Posterior vena cava (tissue), 2 donors: ENCODE results near the gene DEPP1. TPM values are rescaled to one million over a fixed set of nuclear protein-coding genes. Genes with fewer than 3 reads are reported as not detected.
A peak's percentile ranks its signal among the peaks of the same experiment; 100 is the strongest.

Experiments
- DNase-seq: peaks from one replicate; pipeline ENCODE4 v3.0.0-alpha.2; 2020; ENCODE audit warnings: low spot score
- intact Hi-C, 2 donors: fragments of 100-400 bp; cut with DNase I; formaldehyde crosslinking; loops; one replicate each; pipeline versions ENCODE4 v1.14.1 to v1.14.2; 2022 to 2023
- total RNA-seq, 2 donors: library from RNA; stranded (reverse); fragmentation: NEBNext Ultra II Directional; extraction: Animal tissue kit (Norgen Biotek cat#: 25700); gene quantifications; one replicate each; pipeline ENCODE4 v1.2.1, GENCODE V29; 2021
- donor health status: DM: yes; HTN: yes; CAD: no.
- donor health status: DM: yes; HTN: yes; CAD: no.

Gene DEPP1
- total RNA-seq, 2 donors from 2014 or later = 58.8 to 105 TPM

- intact Hi-C loops = no loop called here
- peak; percentile 98 for DNase-seq
Observed at GRCh38 chr10:44959247-44960087, 19.1 kb downstream of the DEPP1 start, which contains the start of gene RASSF4. Gene RASSF4 (plus strand): TSS chr10:44959802. CDS start chr10:44970203, 10,401 bp downstream.

GRCh38 chr10:44958898-44959246, 19.7 kb downstream of the DEPP1 start:
- DNase-seq = no peak

GRCh38 chr10:44958196-44958897, 20.3 kb downstream of the DEPP1 start:
- intact Hi-C loops = no loop called here
- DNase-seq = no peak

More at GRCh38 chr10:44958898-44959246, 19.7 kb downstream of the DEPP1 start:
- intact Hi-C loops = no loop called here

- DNase-seq = no peak
- intact Hi-C loops = no loop called here
Observed at GRCh38 chr10:44956717-44957706, 21.6 kb downstream of the DEPP1 start.

DNA sequence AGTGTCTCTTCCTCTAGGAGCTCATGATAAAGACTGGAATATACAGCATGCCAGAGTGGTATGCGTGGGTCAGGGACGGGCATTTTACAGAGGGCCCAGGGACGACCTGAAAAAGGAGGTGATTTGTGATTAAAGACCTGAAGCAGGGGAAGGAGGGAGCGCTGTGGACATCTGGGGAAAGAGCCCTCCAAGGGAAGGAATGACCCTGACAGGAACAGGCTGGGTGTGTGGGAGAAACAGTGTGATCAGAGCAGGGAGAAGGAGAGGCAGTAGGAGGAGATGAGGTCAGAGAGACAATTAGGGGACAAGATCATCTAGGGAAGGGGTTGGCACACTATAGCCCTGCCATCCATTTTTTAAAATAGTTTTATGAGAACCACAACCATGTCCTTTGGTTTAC, 22.4 kb downstream of the DEPP1 start:
- DNase-seq = no peak

DNA sequence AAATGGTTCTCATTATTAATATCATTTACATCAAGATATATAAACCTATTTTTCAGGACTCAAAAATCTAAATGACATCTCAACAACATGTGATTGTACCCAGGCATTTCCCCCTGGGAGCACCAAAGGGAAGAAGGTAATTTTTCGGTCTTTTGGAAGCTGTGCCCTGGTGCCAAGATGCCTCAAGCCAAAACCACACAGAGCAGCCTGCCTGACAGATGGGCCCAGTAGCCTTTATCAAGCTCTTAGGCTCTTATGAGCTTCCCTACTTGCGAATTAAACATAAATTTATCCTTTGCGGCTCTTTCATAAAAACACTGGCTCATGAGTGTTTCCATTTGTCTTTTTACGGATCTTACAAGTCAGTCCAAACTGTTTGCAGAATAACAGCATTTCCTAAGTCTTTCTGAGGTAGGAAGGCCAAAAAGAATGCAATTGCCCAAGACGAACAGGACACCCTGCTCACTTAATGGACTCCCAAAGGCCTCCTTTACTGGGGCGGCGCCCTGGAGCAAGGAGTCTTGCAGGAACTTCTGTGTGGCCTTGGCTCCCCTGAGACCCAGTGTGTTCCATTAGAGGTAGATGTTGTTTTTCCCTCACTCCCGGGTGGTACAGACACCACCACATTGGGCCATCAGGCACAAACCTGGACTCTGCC, 23.1 kb downstream of the DEPP1 start:
- intact Hi-C loops = no loop called here
- no peak for DNase-seq

More for the DNA sequence above, 22.4 kb downstream of the DEPP1 start:
- intact Hi-C loops = no loop called here

GRCh38 chr10:44954962-44955361, 23.6 kb downstream of the DEPP1 start:
- no peak for DNase-seq
- intact Hi-C loops = no loop called here

DNA sequence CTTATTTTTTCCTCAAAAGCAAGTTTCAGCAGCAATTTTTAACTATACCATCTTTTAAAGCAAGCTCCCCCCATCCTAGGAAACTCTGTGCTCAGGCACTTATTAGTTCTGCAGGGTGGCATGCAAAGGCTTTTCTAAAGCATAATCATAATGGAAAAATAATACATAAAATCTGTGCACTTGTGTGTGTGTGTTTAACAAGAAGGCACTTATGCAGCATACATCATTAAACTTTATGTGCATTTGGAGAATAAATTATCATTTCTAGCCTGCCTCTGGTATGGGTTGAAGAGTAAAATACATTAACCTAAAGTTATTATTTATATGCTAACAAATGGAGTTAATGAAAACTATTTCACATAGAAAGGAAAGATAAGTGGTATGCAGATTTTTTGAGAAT, 24.6 kb downstream of the DEPP1 start:
- DNase-seq = no peak
- intact Hi-C loops = no loop called here

- intact Hi-C loops = no loop called here
- no peak for DNase-seq
Observed at GRCh38 chr10:44952779-44953231, 25.8 kb downstream of the DEPP1 start.

- intact Hi-C loops = no loop called here
- no peak for DNase-seq
Observed at GRCh38 chr10:44951576-44952226, 26.9 kb downstream of the DEPP1 start.

GRCh38 chr10:44950326-44951225, 28.0 kb downstream of the DEPP1 start:
- intact Hi-C loops = no loop called here
- DNase-seq = no peak

DNA sequence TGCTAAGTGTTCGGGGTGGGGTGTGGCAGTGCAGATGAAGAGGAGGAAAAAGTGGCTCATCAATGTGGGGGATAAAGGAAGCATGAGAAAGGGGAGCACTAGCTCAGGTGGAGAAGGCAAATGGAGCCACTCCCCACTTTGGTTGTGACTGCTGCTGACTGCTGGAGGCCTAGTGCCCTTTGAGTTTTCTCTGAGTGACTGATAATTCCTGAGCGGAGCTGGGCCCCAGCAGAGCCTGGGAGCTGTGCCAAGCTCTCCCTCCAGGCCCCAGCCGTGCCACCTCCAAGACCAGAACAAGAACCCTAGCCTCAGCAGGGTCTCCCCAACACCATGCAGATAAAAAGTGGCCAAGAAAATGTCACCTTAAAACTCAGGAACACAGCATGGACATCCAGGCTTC, 28.7 kb downstream of the DEPP1 start:
- intact Hi-C loops = no loop called here
- no peak for DNase-seq

DNA sequence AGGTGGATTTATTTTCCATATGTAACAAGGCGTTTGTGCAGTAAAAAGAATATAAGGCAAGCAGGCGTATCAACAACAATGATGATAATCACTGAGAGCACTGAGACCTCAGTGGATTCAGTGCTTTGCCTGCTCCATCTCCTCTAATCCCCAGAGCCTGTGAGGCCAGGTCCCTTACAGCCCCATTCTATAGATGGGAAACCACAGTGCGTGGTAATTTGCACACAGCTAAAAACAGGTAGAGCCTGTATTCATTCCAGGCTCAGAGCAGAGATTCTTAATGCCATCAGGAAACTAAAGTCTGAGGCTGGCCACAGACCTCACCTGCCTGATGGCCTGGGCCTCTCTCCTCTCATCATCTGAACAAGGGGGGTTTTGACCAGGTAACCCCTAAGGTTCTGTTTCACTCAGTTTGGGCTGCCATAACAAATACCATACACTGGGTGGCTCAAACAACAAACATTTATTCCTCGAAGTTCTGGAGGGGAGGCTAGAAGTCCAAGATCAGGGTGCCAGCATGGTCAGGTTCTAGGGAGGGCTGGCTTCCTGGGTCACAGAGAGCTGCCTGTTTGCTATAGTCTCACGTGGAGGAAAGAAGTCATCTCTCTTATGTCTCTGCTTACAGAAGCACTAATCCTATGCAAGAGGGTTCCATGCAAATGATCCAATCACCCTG, 29.3 kb downstream of the DEPP1 start:
- no peak for DNase-seq
- intact Hi-C loops = no loop called here

GRCh38 chr10:44948642-44949041, 30.0 kb downstream of the DEPP1 start:
- DNase-seq = no peak
- intact Hi-C loops = no loop called here

- intact Hi-C loops = loop anchor here in 1 of 2 donors (1.0 kb wide), 1 partner anchor 15 kb away; no protein-coding TSS in a partner anchor
Observed at GRCh38 chr10:44947371-44948152, 31.0 kb downstream of the DEPP1 start.

DNA sequence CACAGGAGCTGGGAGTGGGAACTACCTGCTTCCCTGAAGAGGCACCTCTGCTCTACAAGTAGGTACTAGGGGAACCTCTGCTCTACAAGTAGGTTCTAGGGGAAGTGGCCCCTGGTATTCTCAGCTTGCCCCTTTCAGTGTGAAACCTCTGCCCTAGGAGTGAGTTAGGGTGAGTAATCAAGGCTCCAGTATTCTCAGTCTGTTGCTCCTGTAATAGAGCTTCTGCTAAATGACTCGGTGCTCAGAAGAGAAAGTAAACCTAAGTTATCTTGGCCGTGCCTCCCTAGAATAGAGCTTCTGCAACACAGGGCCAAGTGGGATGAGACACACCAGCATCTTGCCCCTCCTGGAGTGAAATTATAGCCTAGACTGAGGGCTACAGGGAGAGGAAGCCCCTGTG, 32.4 kb downstream of the DEPP1 start:
- DNase-seq = no peak
- intact Hi-C loops = no loop called here

More at GRCh38 chr10:44947371-44948152, 31.0 kb downstream of the DEPP1 start:
- DNase-seq = no peak
